H1 (cell line): ENCODE measurements around the gene ISL2. TPM values are rescaled to one million over a fixed set of nuclear protein-coding genes. Genes with fewer than 3 reads are reported as not detected.

Experiments used
- CTCF ChIA-PET: fragments of 300-600 bp; sonication (Branson Sonifier 250); formaldehyde crosslinking; loops from one replicate; lab custom pipeline; 2021; ENCODE audit not compliant: partially characterized antibody; lab: Charles Lee
- POLR2A ChIA-PET: fragments of 300-600 bp; sonication (Branson Sonifier 250); formaldehyde crosslinking; loops from one replicate; lab custom pipeline; 2021; ENCODE audit warnings: inconsistent platforms; ENCODE audit not compliant: partially characterized antibody; lab: Charles Lee
- DNase-seq, 2 experiments: peaks; one replicate each; pipeline versions ENCODE4 v3.0.0 to v3.0.0-alpha.2; 2010 to 2022; ENCODE audit warnings: low spot score in 2 of 2, low read depth in 1 of 2, mixed read lengths in 1 of 2
- FAIRE-seq: peaks from 2 replicates; lab custom pipeline; 2011; peaks lifted over from hg19 to GRCh38; lab: Jason Lieb, UNC
- H2AFZ ChIP-seq: 2 replicates; pipeline ENCODE4 v1.8.1; 2012; ENCODE audit warnings: low read length, inconsistent platforms
- H2AK5ac ChIP-seq: 2 replicates; pipeline ENCODE4 v1.6.1; 2013; ENCODE audit warnings: low read depth, low read length
- H2BK120ac ChIP-seq: replicated peaks from 2 replicates; pipeline ENCODE3; 2013; ENCODE audit warnings: low read depth, low read length, inconsistent platforms
- H2BK12ac ChIP-seq: 2 replicates; pipeline ENCODE4 v1.6.1; 2013; ENCODE audit warnings: low read depth, low read length
- H2BK15ac ChIP-seq: 2 replicates; pipeline ENCODE4 v1.6.1; 2013; ENCODE audit warnings: low read length
- H2BK20ac ChIP-seq: 2 replicates; pipeline ENCODE4 v1.6.1; 2013; ENCODE audit warnings: low read length
- H2BK5ac ChIP-seq: 2 replicates; pipeline ENCODE4 v1.6.1; 2013; ENCODE audit warnings: low read depth, low read length
- H3K14ac ChIP-seq: 2 replicates; pipeline ENCODE4 v1.6.1; 2013; ENCODE audit warnings: inconsistent platforms; ENCODE audit not compliant: insufficient read length
- H3K18ac ChIP-seq: 2 replicates; pipeline ENCODE4 v1.6.1; 2013; ENCODE audit warnings: low read length; ENCODE audit errors: extremely low read depth
- H3K23ac ChIP-seq: 2 replicates; pipeline ENCODE4 v1.6.1; 2013; ENCODE audit warnings: inconsistent platforms; ENCODE audit not compliant: insufficient read length
- H3K23me2 ChIP-seq: 2 replicates; pipeline ENCODE4 v1.6.1; 2013; ENCODE audit warnings: low read depth, low read length
- H3K27ac ChIP-seq: 2 replicates; pipeline ENCODE4 v1.6.1; 2011; ENCODE audit warnings: low read depth, low read length, inconsistent platforms
- H3K27me3 ChIP-seq, 4 experiments: replicated peaks in 1 of 4; 1 replicate in 1 of 4; 2 replicates in 3 of 4; pipeline versions ENCODE4 v1.6.1 to v1.8.1; 2011 to 2013; ENCODE audit warnings: low read length in 3 of 4, mild to moderate bottlenecking in 3 of 4, inconsistent platforms in 2 of 4, mixed read lengths in 2 of 4, moderate library complexity in 1 of 4; ENCODE audit not compliant: control insufficient read depth in 3 of 4, insufficient read depth in 3 of 4; ENCODE audit errors: extremely low read depth in 1 of 4
- H3K36me3 ChIP-seq, 4 experiments: 2 replicates each; pipeline versions ENCODE4 v1.6.1 to v1.8.1; 2011 to 2013; ENCODE audit warnings: mild to moderate bottlenecking in 4 of 4, low read length in 3 of 4, moderate library complexity in 2 of 4, control low read depth in 1 of 4, inconsistent platforms in 1 of 4; ENCODE audit not compliant: insufficient read depth in 4 of 4, control insufficient read depth in 2 of 4
- H3K4ac ChIP-seq: replicated peaks from 2 replicates; pipeline ENCODE3; 2013; ENCODE audit warnings: low read length, low read depth, mixed read lengths, inconsistent platforms; ENCODE audit not compliant: insufficient read length
- H3K4me1 ChIP-seq, 4 experiments: replicated peaks in 1 of 4; 1 replicate in 1 of 4; 2 replicates in 3 of 4; pipeline versions ENCODE4 v1.6.1 to v1.8.1; 2011 to 2013; ENCODE audit warnings: low read length in 3 of 4, inconsistent platforms in 2 of 4, mixed read lengths in 1 of 4; ENCODE audit not compliant: insufficient read depth in 4 of 4, control insufficient read depth in 3 of 4
- H3K4me2 ChIP-seq, 2 experiments: 2 replicates each; pipeline versions ENCODE4 v1.6.1 to v1.8.1; 2011 to 2013; ENCODE audit warnings: low read depth in 2 of 2, low read length in 2 of 2, control low read depth in 1 of 2, inconsistent platforms in 1 of 2, mild to moderate bottlenecking in 1 of 2; ENCODE audit not compliant: insufficient read depth in 1 of 2
- H3K4me3 ChIP-seq, 4 experiments: fragments of 200-600, 300-600 bp in 1 of 4; sonication (generic), shearing (Covaris generic), sonication (Bioruptor Twin) in 1 of 4; 2 replicates each; pipeline versions ENCODE4 v1.5.1 to v1.8.1; 2011 to 2016; ENCODE audit warnings: low read length in 4 of 4, low read depth in 3 of 4, control low read depth in 2 of 4, inconsistent platforms in 2 of 4, mild to moderate bottlenecking in 2 of 4, mixed read lengths in 1 of 4, moderate library complexity in 1 of 4; ENCODE audit not compliant: insufficient read depth in 2 of 4; ENCODE audit errors: extremely low read depth in 1 of 4
- H3K56ac ChIP-seq: replicated peaks from 2 replicates; pipeline ENCODE3; 2013; ENCODE audit warnings: low read depth, mild to moderate bottlenecking, mixed read lengths, low read length, inconsistent platforms; ENCODE audit not compliant: insufficient read length
- H3K79me1 ChIP-seq: 2 replicates; pipeline ENCODE4 v1.6.1; 2013; ENCODE audit warnings: low read depth, low read length, control low read depth
- H3K79me2 ChIP-seq, 2 experiments: 2 replicates each; pipeline versions ENCODE4 v1.6.1 to v1.8.1; 2012 to 2013; ENCODE audit warnings: low read length in 2 of 2, mild to moderate bottlenecking in 2 of 2, inconsistent platforms in 1 of 2; ENCODE audit not compliant: insufficient read depth in 2 of 2, control insufficient read depth in 1 of 2
- H3K9ac ChIP-seq, 4 experiments: replicated peaks in 1 of 4; 1 replicate in 1 of 4; 2 replicates in 3 of 4; pipeline versions ENCODE4 v1.6.1 to v1.8.1; 2011 to 2013; ENCODE audit warnings: low read depth in 3 of 4, low read length in 3 of 4, control low read depth in 2 of 4, mild to moderate bottlenecking in 2 of 4, moderate library complexity in 2 of 4, inconsistent platforms in 1 of 4; ENCODE audit errors: extremely low read depth in 1 of 4
- H3K9me3 ChIP-seq, 2 experiments: 2 replicates each; pipeline versions ENCODE4 v1.6.1 to v1.8.1; 2012 to 2013; ENCODE audit warnings: mild to moderate bottlenecking in 2 of 2, moderate library complexity in 2 of 2, control low read depth in 1 of 2, inconsistent platforms in 1 of 2, low read depth in 1 of 2, low read length in 1 of 2, mixed read lengths in 1 of 2; ENCODE audit not compliant: insufficient read depth in 2 of 2
- H4K20me1 ChIP-seq, 2 experiments: replicated peaks in 1 of 2; 2 replicates each; pipeline versions ENCODE3 to v1.8.1; 2011 to 2013; ENCODE audit warnings: inconsistent platforms in 2 of 2, low read length in 2 of 2, mild to moderate bottlenecking in 1 of 2; ENCODE audit not compliant: insufficient read depth in 2 of 2, control insufficient read depth in 1 of 2
- H4K5ac ChIP-seq: 2 replicates; pipeline ENCODE4 v1.6.1; 2013; ENCODE audit warnings: low read length, low read depth, mixed read lengths, inconsistent platforms; ENCODE audit not compliant: insufficient read length
- H4K8ac ChIP-seq: 2 replicates; pipeline ENCODE4 v1.8.0; 2013; ENCODE audit warnings: mild to moderate bottlenecking, moderate library complexity, low read length, inconsistent platforms; ENCODE audit not compliant: insufficient read depth; ENCODE audit errors: extremely low read depth
- H4K91ac ChIP-seq: replicated peaks from 2 replicates; pipeline ENCODE3; 2013; ENCODE audit warnings: low read length, mixed read lengths, inconsistent platforms; ENCODE audit not compliant: insufficient read length
- ASH2L ChIP-seq: fragments of 200-600, 300-600 bp; sonication (generic); IDR thresholded peaks from one replicate; pipeline ENCODE4 v1.7.1; 2017; ENCODE audit warnings: low read length
- CEBPB ChIP-seq: IDR thresholded peaks from 2 replicates; pipeline ENCODE4 v1.6.1; 2012; ENCODE audit warnings: low read depth, low read length
- E2F6 ChIP-seq: IDR thresholded peaks from 2 replicates; pipeline ENCODE4 v1.6.1; 2012; ENCODE audit warnings: inconsistent platforms
- GTF2F1 ChIP-seq: IDR thresholded peaks from 2 replicates; pipeline ENCODE4 v1.6.1; 2012; ENCODE audit warnings: low read depth, low read length, improper control_type of control experiment, borderline replicate concordance
- JUN ChIP-seq: IDR thresholded peaks from 2 replicates; pipeline ENCODE4 v1.6.1; 2011; ENCODE audit warnings: low read depth, mild to moderate bottlenecking, improper control_type of control experiment, low read length
- NRF1 ChIP-seq: IDR thresholded peaks from 2 replicates; pipeline ENCODE4 v1.6.1; 2011; ENCODE audit warnings: mild to moderate bottlenecking, low read depth, low read length, improper control_type of control experiment
- RAD21 ChIP-seq, 2 experiments: IDR thresholded peaks in 1 of 2; conservative IDR thresholded peaks in 1 of 2; 2 replicates each; pipeline ENCODE4 v1.6.1; 2011; ENCODE audit warnings: low read depth in 2 of 2, low read length in 2 of 2, improper control_type of control experiment in 1 of 2, inconsistent platforms in 1 of 2, mild to moderate bottlenecking in 1 of 2, moderate library complexity in 1 of 2
- RFX5 ChIP-seq: IDR thresholded peaks from 2 replicates; pipeline ENCODE4 v1.6.1; 2011; ENCODE audit warnings: low read depth, low read length, improper control_type of control experiment, borderline replicate concordance
- SAP30 ChIP-seq: fragments of 300-600 bp; sonication (generic); IDR thresholded peaks from 2 replicates; pipeline ENCODE4 v1.7.1; 2012; ENCODE audit warnings: low read length, moderate library complexity, mild to moderate bottlenecking, inconsistent platforms; ENCODE audit not compliant: insufficient read depth, insufficient replicate concordance
- SP2 ChIP-seq: IDR thresholded peaks from 2 replicates; pipeline ENCODE4 v1.6.1; 2012; ENCODE audit warnings: mild to moderate bottlenecking, low read length, inconsistent platforms
- SP4 ChIP-seq: IDR thresholded peaks from 2 replicates; pipeline ENCODE4 v1.6.1; 2012; ENCODE audit warnings: low read length, inconsistent platforms
- USF2 ChIP-seq: IDR thresholded peaks from 2 replicates; pipeline ENCODE4 v1.6.1; 2011; ENCODE audit warnings: low read length, improper control_type of control experiment
- WGBS, 2 experiments: shearing (Covaris generic) in 1 of 2; methylation state at CpG; one replicate each; pipeline versions ENCODE4 v1.1.6 to v1.1.7; 2013 to 2015; ENCODE audit warnings: low lambda C conversion rate in 2 of 2, mixed read lengths in 2 of 2, inconsistent platforms in 1 of 2, low coverage in 1 of 2, missing lambda C conversion rate in 1 of 2; ENCODE audit not compliant: insufficient replicate concordance in 2 of 2, insufficient coverage in 1 of 2, insufficient read length in 1 of 2; ENCODE audit errors: extremely low coverage in 1 of 2, missing lambda C conversion rate in 1 of 2; 5-methylcytosine and 5-hydroxymethylcytosine counted together
- polyA plus RNA-seq, 7 experiments: library from polyadenylated mRNA; depleted of rRNA in 3 of 7; stranded (reverse) in 5 of 7; unstranded in 2 of 7; fragments of >200 nt in 5 of 7; fragments of 200-250 nt in 2 of 7; gene quantifications; 1 replicate in 5 of 7; 2 replicates in 1 of 7; 4 replicates in 1 of 7; pipeline versions ENCODE4 v1.2.1 to v1.2.3, GENCODE V29; 2011 to 2013; ENCODE audit warnings: missing spikeins in 2 of 7, mixed read lengths in 2 of 7
- total RNA-seq: library from RNA; stranded (reverse); fragmentation: NEBNext Ultra II Directional; extraction: Animal tissue kit (Norgen Biotek cat#: 25700); gene quantifications from 2 replicates; pipeline ENCODE4 v1.2.1, GENCODE V29; 2021

Gene ISL2
- total and polyA plus RNA-seq, 2 of the 8 experiments (the other 6 are each of a cell fraction or from before 2014, with no cell fraction given): 0.32 to 0.99 TPM

- Histone ChIP-seq H2AFZ (no peak overlapping the region), H3K36me3 (peaks cover 0 to 9% (median 0%) of the 10 kb centered on the region in 4 experiments; a peak in 1 of 8 replicates), H3K23me2 (peaks cover 6% of the 10 kb centered on the region; the same call in 1 of the 2 replicates), H2BK15ac (no peak overlapping the region), H3K14ac (no peak overlapping the region), H3K9me3 (no peaks in the 10 kb centered on the region; a peak in 1 of 4 replicates), H3K9ac (no peak overlapping the region), H3K23ac (no peak overlapping the region), H2BK5ac (no peak overlapping the region), H3K27me3 (peaks cover 12 to 44% (median 35%) of the 10 kb centered on the region in 4 experiments), H4K20me1 (peaks cover 2 to 7% of the 10 kb centered on the region in 2 experiments), H4K8ac (no peak overlapping the region), H3K79me1 (no peaks in the 10 kb centered on the region), H3K4me1 (peaks cover 0 to 16% (median 7%) of the 10 kb centered on the region in 4 experiments; a peak in 6 of 7 replicates), H3K79me2 (no peaks in the 10 kb centered on the region), H3K4ac (no peak overlapping the region), H2BK120ac (no peak overlapping the region), H3K4me3 (no peak overlapping the region), H4K5ac (no peak overlapping the region), H3K27ac (no peak overlapping the region), H3K4me2 (no peak overlapping the region), H4K91ac (no peak overlapping the region), H2BK12ac (peak overlapping the region; percentile 55; the same call in 1 of the 2 replicates), H3K18ac (no peak overlapping the region), H3K56ac (no peak overlapping the region), H2AK5ac (no peak overlapping the region), H2BK20ac (no peak overlapping the region)
- DNase-seq (no peak), FAIRE-seq (no peak)
- CTCF ChIA-PET: interaction anchor here (0.7 to 9.2 kb wide), 20 partner anchors 9 to 460 kb away, joined by 3 to 130 read pairs (median 6); no protein-coding TSS in a partner anchor
- WGBS, 2 experiments: 78% methylated on average over 1 of the region's 1 CpG; no CpG with 5 or more reads in 1 of the 2 experiments
- POLR2A ChIA-PET: interaction anchor here (2.9 kb wide), 1 partner anchor 22 kb away, joined by 11 read pairs; the partner anchor contains the start of gene ETFA
- no peak for TF ChIP-seq ASH2L
- TF ChIP-seq SAP30: no peak
- no peak for TF ChIP-seq NRF1
- TF ChIP-seq GTF2F1: no peak
- no peak for TF ChIP-seq JUN
- no peak for TF ChIP-seq RFX5
- no peak for TF ChIP-seq SP4
- no peak for TF ChIP-seq CEBPB
- no peak for TF ChIP-seq USF2
- TF ChIP-seq E2F6: no peak
- no peak for TF ChIP-seq RAD21 (IDR thresholded peaks at IDR 0.05 in 1 of 2, conservative IDR thresholded peaks at IDR 0.05 in 1 of 2; ENCODE audit: low read depth in 2 of 2, low read length in 2 of 2)
- TF ChIP-seq SP2: no peak
These were observed 3.3 kb upstream of the ISL2 start for GRCh38 chr15:76333309-76333708.
